B cell (primary cell): ENCODE results near the gene IMPA2.

ENCODE experiments used
- CTCF ChIP-seq: fragments of 200-600 bp; IDR thresholded peaks from one replicate; pipeline ENCODE4 v1.8.0; 2022; ENCODE audit warnings: antibody characterized with exemption, mild to moderate bottlenecking
- EZH2 ChIP-seq: IDR thresholded peaks from 2 replicates; pipeline ENCODE4 v1.6.1; 2012; ENCODE audit warnings: borderline replicate concordance, low read depth, mild to moderate bottlenecking, moderate library complexity, low read length; ENCODE audit not compliant: insufficient read depth, poor library complexity, severe bottlenecking

- TF ChIP-seq CTCF (no peak), EZH2 (no peak)
Measured at GRCh38 chr18:12007063-12007462, 25.8 kb downstream of the IMPA2 start.
